ENCODE results near the gene RCCD1. TPM values are rescaled to one million over a fixed set of nuclear protein-coding genes. Genes with fewer than 3 reads are reported as not detected.
A peak's percentile ranks its signal among the peaks of the same experiment; 100 is the strongest.

RCCD1 gene
- total RNA-seq, 2 experiments from 2014 or later = 52.0 to 52.4 TPM

GRCh38 chr15:90947577-90948357 lies 6.9 kb upstream of the RCCD1 start:
- no peaks in the 10 kb centered on the region for H3K27me3 Mint-ChIP-seq (ENCODE audit: low read depth)
- H3K9me3 Mint-ChIP-seq = no peaks in the 10 kb centered on the region
- CTCF ChIA-PET = interaction anchor here (0.6 to 4.0 kb wide), 4 partner anchors 9 to 109 kb away, joined by 3 to 19 read pairs (median 4); partner anchors contain the start of gene UNC45A
- no peak overlapping the region for H3K27ac Mint-ChIP-seq
- no peak for DNase-seq
- H3K4me3 Mint-ChIP-seq = no peak overlapping the region
- no peaks in the 10 kb centered on the region for H3K4me1 Mint-ChIP-seq (ENCODE audit: low read depth)
- H3K36me3 Mint-ChIP-seq (ENCODE audit: low read depth) = peaks cover 30% of the 10 kb centered on the region
- intact Hi-C loops (cut with micrococcal nuclease) = no loop called here

GRCh38 chr15:90948506-90948905 lies 6.2 kb upstream of the RCCD1 start:
- Mint-ChIP-seq H3K9me3 (no peaks in the 10 kb centered on the region), H3K27ac (no peak overlapping the region), H3K4me1 (ENCODE audit: low read depth) (no peaks in the 10 kb centered on the region), H3K4me3 (no peak overlapping the region), H3K27me3 (ENCODE audit: low read depth) (no peaks in the 10 kb centered on the region), H3K36me3 (ENCODE audit: low read depth) (peaks cover 32% of the 10 kb centered on the region)
- DNase-seq = no peak
- intact Hi-C loops (cut with micrococcal nuclease) = no loop called here
- CTCF ChIA-PET = interaction anchor here (1.6 to 4.0 kb wide), 2 partner anchors 9 to 15 kb away, joined by 5 to 19 read pairs; no protein-coding TSS in a partner anchor

- peaks cover 29% of the 10 kb centered on the region for H3K36me3 Mint-ChIP-seq (ENCODE audit: low read depth)
- intact Hi-C loops (cut with micrococcal nuclease) = no loop called here
- H3K4me3 Mint-ChIP-seq = no peak overlapping the region
- DNase-seq = no peak
- H3K9me3 Mint-ChIP-seq = no peaks in the 10 kb centered on the region
- peaks cover 2% of the 10 kb centered on the region for H3K4me1 Mint-ChIP-seq (ENCODE audit: low read depth)
- H3K27me3 Mint-ChIP-seq (ENCODE audit: low read depth) = no peaks in the 10 kb centered on the region
- no peak overlapping the region for H3K27ac Mint-ChIP-seq
- CTCF ChIA-PET = no interaction called here
Measured at GRCh38 chr15:90949979-90950675, 4.6 kb upstream of the RCCD1 start.

GRCh38 chr15:90950676-90951075 lies 4.0 kb upstream of the RCCD1 start:
- intact Hi-C loops (cut with micrococcal nuclease) = no loop called here
- H3K27ac Mint-ChIP-seq = no peak overlapping the region
- peaks cover 3% of the 10 kb centered on the region for H3K4me1 Mint-ChIP-seq (ENCODE audit: low read depth)
- no peaks in the 10 kb centered on the region for H3K9me3 Mint-ChIP-seq
- CTCF ChIA-PET = no interaction called here
- H3K36me3 Mint-ChIP-seq (ENCODE audit: low read depth) = peaks cover 28% of the 10 kb centered on the region
- H3K27me3 Mint-ChIP-seq (ENCODE audit: low read depth) = no peaks in the 10 kb centered on the region
- no peak overlapping the region for H3K4me3 Mint-ChIP-seq
- DNase-seq = no peak

GRCh38 chr15:90952901-90953677 lies 1.6 kb upstream of the RCCD1 start:
- DNase-seq = no peak
- Mint-ChIP-seq H3K27ac (no peak overlapping the region), H3K4me1 (ENCODE audit: low read depth) (peaks cover 12% of the 10 kb centered on the region)

GRCh38 chr15:90953947-90954711 lies 555 bp upstream of the RCCD1 start:
- intact Hi-C loops (cut with micrococcal nuclease) = no loop called here
- H3K27ac Mint-ChIP-seq = peak overlapping the region; percentile 93

More at GRCh38 chr15:90952901-90953677, 1.6 kb upstream of the RCCD1 start:
- intact Hi-C loops (cut with micrococcal nuclease) = no loop called here
- CTCF ChIA-PET = interaction anchor here (0.7 to 7.5 kb wide), 3 partner anchors 10 to 744 kb away, joined by 3 to 104 read pairs (median 3); partner anchors contain the start of genes HDDC3 and UNC45A
- Mint-ChIP-seq H3K27me3 (ENCODE audit: low read depth) (no peaks in the 10 kb centered on the region), H3K4me3 (no peak overlapping the region), H3K36me3 (ENCODE audit: low read depth) (peaks cover 25% of the 10 kb centered on the region), H3K9me3 (no peaks in the 10 kb centered on the region)

GRCh38 chr15:90955624-90956273 lies 1.1 kb downstream of the RCCD1 start:
- H3K4me3 Mint-ChIP-seq = peak overlapping the region; percentile 86
- no peaks in the 10 kb centered on the region for H3K27me3 Mint-ChIP-seq (ENCODE audit: low read depth)
- no peaks in the 10 kb centered on the region for H3K9me3 Mint-ChIP-seq
- peak overlapping the region; percentile 93 for H3K27ac Mint-ChIP-seq
- CTCF ChIA-PET = interaction anchor here (0.6 to 7.5 kb wide), 21 partner anchors 8 to 317 kb away, joined by 3 to 104 read pairs (median 5); partner anchors contain the start of genes HDDC3 and UNC45A
- no peak for DNase-seq
- intact Hi-C loops (cut with micrococcal nuclease) = loop anchor here (1.0 kb wide), 6 partner anchors 20 to 316 kb away; partner anchors contain the start of genes PRC1, UNC45A and VPS33B
- H3K36me3 Mint-ChIP-seq (ENCODE audit: low read depth) = peaks cover 26% of the 10 kb centered on the region
- peaks cover 12% of the 10 kb centered on the region for H3K4me1 Mint-ChIP-seq (ENCODE audit: low read depth)

More at GRCh38 chr15:90953947-90954711, 555 bp upstream of the RCCD1 start:
- Mint-ChIP-seq H3K4me1 (ENCODE audit: low read depth) (peaks cover 12% of the 10 kb centered on the region), H3K36me3 (ENCODE audit: low read depth) (peaks cover 18% of the 10 kb centered on the region), H3K4me3 (peak overlapping the region; percentile 86), H3K27me3 (ENCODE audit: low read depth) (no peaks in the 10 kb centered on the region), H3K9me3 (no peaks in the 10 kb centered on the region)
- CTCF ChIA-PET = interaction anchor here (0.6 to 7.5 kb wide), 6 partner anchors 11 to 318 kb away, joined by 3 to 104 read pairs (median 4); partner anchors contain the start of genes HDDC3 and UNC45A
- DNase-seq = no peak

GRCh38 chr15:90956274-90957030 lies 1.8 kb downstream of the RCCD1 start:
- H3K27ac Mint-ChIP-seq = no peak overlapping the region
- CTCF ChIA-PET = interaction anchor here (0.6 to 7.5 kb wide), 23 partner anchors 9 to 1130 kb away, joined by 3 to 104 read pairs (median 5); partner anchors contain the start of genes HDDC3 and UNC45A
- no peaks in the 10 kb centered on the region for H3K9me3 Mint-ChIP-seq
- DNase-seq = peak; percentile 59
- H3K36me3 Mint-ChIP-seq (ENCODE audit: low read depth) = peaks cover 33% of the 10 kb centered on the region
- intact Hi-C loops (cut with micrococcal nuclease) = loop anchor here (1.0 kb wide), 2 partner anchors 77 to 94 kb away; no protein-coding TSS in a partner anchor
- peaks cover 12% of the 10 kb centered on the region for H3K4me1 Mint-ChIP-seq (ENCODE audit: low read depth)
- no peaks in the 10 kb centered on the region for H3K27me3 Mint-ChIP-seq (ENCODE audit: low read depth)
- H3K4me3 Mint-ChIP-seq = peak overlapping the region; percentile 86

GRCh38 chr15:90957031-90957790 lies 2.5 kb downstream of the RCCD1 start:
- Mint-ChIP-seq H3K4me3 (peak overlapping the region; percentile 86), H3K9me3 (no peaks in the 10 kb centered on the region), H3K27me3 (ENCODE audit: low read depth) (no peaks in the 10 kb centered on the region), H3K36me3 (ENCODE audit: low read depth) (peaks cover 35% of the 10 kb centered on the region), H3K4me1 (ENCODE audit: low read depth) (peaks cover 12% of the 10 kb centered on the region), H3K27ac (no peak overlapping the region)
- no peak for DNase-seq
- intact Hi-C loops (cut with micrococcal nuclease) = no loop called here
- CTCF ChIA-PET = interaction anchor here (0.6 to 7.5 kb wide), 22 partner anchors 10 to 1129 kb away, joined by 3 to 104 read pairs (median 4); partner anchors contain the start of genes HDDC3, PRC1 and UNC45A

GRCh38 chr15:90957791-90958190 lies 3.1 kb downstream of the RCCD1 start:
- Mint-ChIP-seq H3K9me3 (no peaks in the 10 kb centered on the region), H3K36me3 (ENCODE audit: low read depth) (peaks cover 33% of the 10 kb centered on the region), H3K4me1 (ENCODE audit: low read depth) (peaks cover 12% of the 10 kb centered on the region), H3K4me3 (peak overlapping the region; percentile 50), H3K27ac (no peak overlapping the region), H3K27me3 (ENCODE audit: low read depth) (no peaks in the 10 kb centered on the region)
- intact Hi-C loops (cut with micrococcal nuclease) = no loop called here
- CTCF ChIA-PET = interaction anchor here (0.6 to 7.5 kb wide), 12 partner anchors 10 to 315 kb away, joined by 3 to 104 read pairs (median 10); partner anchors contain the start of genes BLM, HDDC3, PRC1 and UNC45A
- DNase-seq = no peak
